OCI-LY1 (cell line): ENCODE measurements around the gene PRR15L.

ENCODE experiments used
- EZH2 ChIP-seq: fragments of 200-600 bp; sonication (generic), shearing (Covaris generic); IDR thresholded peaks from 2 replicates; pipeline ENCODE4 v1.8.0; 2017; ENCODE audit warnings: borderline replicate concordance, mixed run types, mild to moderate bottlenecking, antibody characterized with exemption, low read length, moderate library complexity, mixed read lengths
- TF ChIP-seq, protein P1 (sequence below): fragments of 200-600 bp; sonication (generic), shearing (Covaris generic); IDR thresholded peaks from 2 replicates; pipeline ENCODE4 v1.5.1; 2017; ENCODE audit warnings: mild to moderate bottlenecking, antibody characterized with exemption, low read length, moderate library complexity, mixed read lengths

DNA sequence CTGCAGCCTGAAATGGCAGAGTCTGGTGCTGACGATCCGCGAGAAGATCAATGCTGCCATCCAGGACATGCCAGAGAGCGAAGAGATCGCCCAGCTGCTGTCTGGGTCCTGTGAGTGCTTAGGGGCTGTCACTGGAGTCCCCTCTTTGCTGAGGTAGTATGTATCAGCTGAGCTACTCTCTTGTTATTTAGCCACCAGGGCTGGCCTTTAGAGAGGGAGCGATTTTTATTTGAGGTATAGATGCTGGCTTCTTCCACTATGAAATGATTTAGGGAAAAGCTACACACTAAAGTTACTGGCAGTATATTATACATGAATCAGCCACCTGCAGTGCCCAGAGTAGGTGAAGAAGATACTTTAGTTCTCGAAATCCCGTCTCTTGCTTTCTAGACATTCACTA lies 15.9 kb upstream of the PRR15L start:
- TF ChIP-seq, protein P1, sequence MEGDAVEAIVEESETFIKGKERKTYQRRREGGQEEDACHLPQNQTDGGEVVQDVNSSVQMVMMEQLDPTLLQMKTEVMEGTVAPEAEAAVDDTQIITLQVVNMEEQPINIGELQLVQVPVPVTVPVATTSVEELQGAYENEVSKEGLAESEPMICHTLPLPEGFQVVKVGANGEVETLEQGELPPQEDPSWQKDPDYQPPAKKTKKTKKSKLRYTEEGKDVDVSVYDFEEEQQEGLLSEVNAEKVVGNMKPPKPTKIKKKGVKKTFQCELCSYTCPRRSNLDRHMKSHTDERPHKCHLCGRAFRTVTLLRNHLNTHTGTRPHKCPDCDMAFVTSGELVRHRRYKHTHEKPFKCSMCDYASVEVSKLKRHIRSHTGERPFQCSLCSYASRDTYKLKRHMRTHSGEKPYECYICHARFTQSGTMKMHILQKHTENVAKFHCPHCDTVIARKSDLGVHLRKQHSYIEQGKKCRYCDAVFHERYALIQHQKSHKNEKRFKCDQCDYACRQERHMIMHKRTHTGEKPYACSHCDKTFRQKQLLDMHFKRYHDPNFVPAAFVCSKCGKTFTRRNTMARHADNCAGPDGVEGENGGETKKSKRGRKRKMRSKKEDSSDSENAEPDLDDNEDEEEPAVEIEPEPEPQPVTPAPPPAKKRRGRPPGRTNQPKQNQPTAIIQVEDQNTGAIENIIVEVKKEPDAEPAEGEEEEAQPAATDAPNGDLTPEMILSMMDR, result no peak
- TF ChIP-seq EZH2, result no peak
